ENCODE results near the gene MTARC2.

DNA sequence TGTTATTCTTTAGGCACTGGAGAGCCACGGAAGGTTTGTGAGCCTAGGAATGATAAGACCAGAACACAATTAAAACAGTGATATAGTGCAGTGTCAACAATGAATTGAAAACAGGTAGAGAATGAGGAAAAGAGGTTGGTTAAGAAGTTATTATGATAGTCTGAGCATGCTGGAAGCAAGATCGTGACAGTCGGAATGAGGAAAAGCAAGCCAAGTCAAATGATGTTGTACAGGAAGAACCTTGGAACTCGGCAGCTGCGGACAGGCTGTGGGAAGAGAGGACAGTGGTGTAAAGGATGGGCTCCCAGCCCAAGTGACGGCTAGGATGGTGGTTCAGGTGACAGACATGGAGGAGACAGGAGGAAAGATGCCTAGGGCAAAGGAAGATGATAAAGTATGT lies 64.2 kb downstream of the MTARC2 start:
- TF ChIP-seq TCF7L2 (IDR thresholded peaks at IDR 0.05; ENCODE audit: low read depth, low read length) (no peak), TMF1 (CRISPR knock-in tag; IDR thresholded peaks at IDR 0.05; ENCODE audit: low read depth) (no peak)

Data from HepG2 (cell line).